Thyroid gland (tissue), 4 donors: ENCODE data around the gene TLR4.

Experiments
- POLR2A ChIP-seq, 2 donors: fragments of 450-650 bp; IDR thresholded peaks; one replicate each; pipeline ENCODE4 v1.6.1; 2017; ENCODE audit warnings: antibody characterized with exemption in 2 of 2, mild to moderate bottlenecking in 2 of 2, moderate library complexity in 1 of 2
- TF ChIP-seq, protein P1 (sequence below), 6 experiments: fragments of 200-600 bp in 3 of 6; fragments of 450-650 bp in 3 of 6; sonication (generic) in 3 of 6; IDR thresholded peaks; one replicate each; pipeline ENCODE4 v1.5.1; 2016 to 2019; ENCODE audit warnings: antibody characterized with exemption in 6 of 6, mild to moderate bottlenecking in 2 of 6, inconsistent platforms in 1 of 6, moderate library complexity in 1 of 6

- TF ChIP-seq, protein P1, sequence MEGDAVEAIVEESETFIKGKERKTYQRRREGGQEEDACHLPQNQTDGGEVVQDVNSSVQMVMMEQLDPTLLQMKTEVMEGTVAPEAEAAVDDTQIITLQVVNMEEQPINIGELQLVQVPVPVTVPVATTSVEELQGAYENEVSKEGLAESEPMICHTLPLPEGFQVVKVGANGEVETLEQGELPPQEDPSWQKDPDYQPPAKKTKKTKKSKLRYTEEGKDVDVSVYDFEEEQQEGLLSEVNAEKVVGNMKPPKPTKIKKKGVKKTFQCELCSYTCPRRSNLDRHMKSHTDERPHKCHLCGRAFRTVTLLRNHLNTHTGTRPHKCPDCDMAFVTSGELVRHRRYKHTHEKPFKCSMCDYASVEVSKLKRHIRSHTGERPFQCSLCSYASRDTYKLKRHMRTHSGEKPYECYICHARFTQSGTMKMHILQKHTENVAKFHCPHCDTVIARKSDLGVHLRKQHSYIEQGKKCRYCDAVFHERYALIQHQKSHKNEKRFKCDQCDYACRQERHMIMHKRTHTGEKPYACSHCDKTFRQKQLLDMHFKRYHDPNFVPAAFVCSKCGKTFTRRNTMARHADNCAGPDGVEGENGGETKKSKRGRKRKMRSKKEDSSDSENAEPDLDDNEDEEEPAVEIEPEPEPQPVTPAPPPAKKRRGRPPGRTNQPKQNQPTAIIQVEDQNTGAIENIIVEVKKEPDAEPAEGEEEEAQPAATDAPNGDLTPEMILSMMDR (IDR thresholded peaks at IDR 0.05), result no peak
- TF ChIP-seq POLR2A (IDR thresholded peaks at IDR 0.05), result no peak
Observed at GRCh38 chr9:117697046-117697445, 7.2 kb upstream of the TLR4 start.
